NCI-H1436 (cell line): ENCODE data around the gene HS1BP3.

Experiments
- DNase-seq: peaks from one replicate; lab custom pipeline; 2025; lab: John Stamatoyannopoulos, UW

Gene HS1BP3

GRCh38 chr2:20629581-20630171 lies 21.2 kb downstream of the HS1BP3 start:
- DNase-seq, result no peak

- DNase-seq, result no peak
These were observed 21.7 kb downstream of the HS1BP3 start for GRCh38 chr2:20629181-20629580.

GRCh38 chr2:20627712-20628380 lies 23.1 kb downstream of the HS1BP3 start:
- DNase-seq, result no peak

GRCh38 chr2:20626698-20627513 lies 24.0 kb downstream of the HS1BP3 start:
- DNase-seq, result no peak

GRCh38 chr2:20626392-20626697 lies 24.6 kb downstream of the HS1BP3 start:
- DNase-seq, result no peak

GRCh38 chr2:20625491-20626391 lies 25.2 kb downstream of the HS1BP3 start:
- no peak for DNase-seq

GRCh38 chr2:20624884-20625485 lies 25.9 kb downstream of the HS1BP3 start:
- DNase-seq, result no peak

GRCh38 chr2:20624156-20624883 lies 26.6 kb downstream of the HS1BP3 start:
- DNase-seq, result no peak

GRCh38 chr2:20623741-20624155 lies 27.1 kb downstream of the HS1BP3 start:
- DNase-seq, result no peak

GRCh38 chr2:20623241-20623640 lies 27.7 kb downstream of the HS1BP3 start:
- DNase-seq, result no peak

- DNase-seq, result no peak
These were observed 28.2 kb downstream of the HS1BP3 start for GRCh38 chr2:20622731-20623130.

- DNase-seq, result no peak
These were observed 28.6 kb downstream of the HS1BP3 start for GRCh38 chr2:20622296-20622686.

- DNase-seq, result no peak
These were observed 29.3 kb downstream of the HS1BP3 start for GRCh38 chr2:20621366-20622295.

GRCh38 chr2:20620696-20621365 lies 30.1 kb downstream of the HS1BP3 start:
- no peak for DNase-seq

GRCh38 chr2:20620271-20620681 lies 30.6 kb downstream of the HS1BP3 start:
- DNase-seq, result no peak

- no peak for DNase-seq
These were observed 31.3 kb downstream of the HS1BP3 start for GRCh38 chr2:20619624-20620024.

- no peak for DNase-seq
These were observed 31.9 kb downstream of the HS1BP3 start for GRCh38 chr2:20618886-20619521.

GRCh38 chr2:20618468-20618885 lies 32.4 kb downstream of the HS1BP3 start:
- no peak for DNase-seq

- DNase-seq, result no peak
These were observed 32.9 kb downstream of the HS1BP3 start for GRCh38 chr2:20617892-20618467.
